HUES6 (cell line): ENCODE results near the gene KLF16.
"Not testable (repeated sequence)": the region's sequence is repeated elsewhere in the genome, so short reads cannot be mapped to it uniquely, and the experiment has no call there.

Source experiments
- H3K27ac ChIP-seq: 2 replicates; pipeline ENCODE4 v1.7.0; 2013; ENCODE audit warnings: low read depth, mild to moderate bottlenecking, low read length, inconsistent platforms
- H3K27me3 ChIP-seq: 2 replicates; pipeline ENCODE4 v1.6.1; 2013; ENCODE audit warnings: low read length; ENCODE audit not compliant: control insufficient read depth, insufficient read depth
- H3K36me3 ChIP-seq: 2 replicates; pipeline ENCODE4 v1.6.1; 2013; ENCODE audit warnings: low read length; ENCODE audit not compliant: control insufficient read depth, insufficient read depth
- H3K4me1 ChIP-seq: 2 replicates; pipeline ENCODE4 v1.6.1; 2013; ENCODE audit warnings: low read length; ENCODE audit not compliant: control insufficient read depth, insufficient read depth
- H3K4me3 ChIP-seq: 2 replicates; pipeline ENCODE4 v1.5.1; 2013; ENCODE audit warnings: low read depth, low read length
- H3K9ac ChIP-seq: one replicate; pipeline ENCODE4 v1.6.1; 2013; ENCODE audit warnings: mild to moderate bottlenecking, low read length
- H3K9me3 ChIP-seq: 2 replicates; pipeline ENCODE4 v1.6.1; 2013; ENCODE audit warnings: low read depth, low read length; ENCODE audit not compliant: control insufficient read depth, insufficient read depth

The KLF16 gene

GRCh38 chr19:1876496-1877279 lies 13.3 kb upstream of the KLF16 start:
- not testable (repeated sequence) for H3K36me3 ChIP-seq, H3K27me3 ChIP-seq, H3K4me1 ChIP-seq, H3K9me3 ChIP-seq
- peak overlapping the region; percentile 1; the same call in 1 of the 2 replicates for H3K27ac ChIP-seq
- H3K4me3 ChIP-seq: peak overlapping the region; percentile 91
- H3K9ac ChIP-seq: peak overlapping the region; percentile 92

- Histone ChIP-seq H3K9me3 (no peaks in the 10 kb centered on the region), H3K9ac (peak overlapping the region; percentile 92), H3K27me3 (no peaks in the 10 kb centered on the region), H3K36me3 (no peaks in the 10 kb centered on the region; the same call in 1 of the 2 replicates), H3K4me3 (peak overlapping the region; percentile 91), H3K27ac (peak overlapping the region; percentile 70; the same call in 1 of the 2 replicates), H3K4me1 (0 out of 2 replicates have a peak, but pooled peaks cover 2% of the 10 kb centered on the region)
Measured at GRCh38 chr19:1875646-1876495, 12.5 kb upstream of the KLF16 start.

- Histone ChIP-seq H3K9ac (peak overlapping the region; percentile 92), H3K4me3 (peak overlapping the region; percentile 91)
- not testable (repeated sequence) for H3K36me3 ChIP-seq, H3K9me3 ChIP-seq, H3K27ac ChIP-seq, H3K4me1 ChIP-seq, H3K27me3 ChIP-seq
Measured at GRCh38 chr19:1875265-1875645, 11.9 kb upstream of the KLF16 start.

GRCh38 chr19:1874554-1875185 lies 11.3 kb upstream of the KLF16 start:
- H3K4me1 ChIP-seq: 0 out of 2 replicates have a peak, but pooled peaks cover 2% of the 10 kb centered on the region
- no peak overlapping the region for H3K27ac ChIP-seq
- H3K9ac ChIP-seq: no peak overlapping the region
- H3K27me3 ChIP-seq: no peaks in the 10 kb centered on the region
- H3K4me3 ChIP-seq: peak overlapping the region; percentile 91
- no peaks in the 10 kb centered on the region for H3K9me3 ChIP-seq
- H3K36me3 ChIP-seq: peaks cover 3% of the 10 kb centered on the region

- Histone ChIP-seq H3K36me3 (peaks cover 3% of the 10 kb centered on the region), H3K4me1 (0 out of 2 replicates have a peak, but pooled peaks cover 2% of the 10 kb centered on the region), H3K9me3 (no peaks in the 10 kb centered on the region), H3K27ac (no peak overlapping the region), H3K4me3 (no peak overlapping the region), H3K27me3 (no peaks in the 10 kb centered on the region), H3K9ac (no peak overlapping the region)
Measured at GRCh38 chr19:1873524-1874473, 10.4 kb upstream of the KLF16 start.

- no peak overlapping the region for H3K4me3 ChIP-seq
- H3K27me3 ChIP-seq: no peaks in the 10 kb centered on the region
- peaks cover 3% of the 10 kb centered on the region for H3K36me3 ChIP-seq
- no peaks in the 10 kb centered on the region for H3K9me3 ChIP-seq
- H3K27ac ChIP-seq: no peak overlapping the region
- no peak overlapping the region for H3K9ac ChIP-seq
- H3K4me1 ChIP-seq: 0 out of 2 replicates have a peak, but pooled peaks cover 2% of the 10 kb centered on the region
Measured at GRCh38 chr19:1872807-1873523, 9.6 kb upstream of the KLF16 start.

- no peaks in the 10 kb centered on the region for H3K9me3 ChIP-seq
- peaks cover 3% of the 10 kb centered on the region for H3K36me3 ChIP-seq
- H3K27me3 ChIP-seq: no peaks in the 10 kb centered on the region
- no peak overlapping the region for H3K9ac ChIP-seq
- H3K4me3 ChIP-seq: no peak overlapping the region
- 0 out of 2 replicates have a peak, but pooled peaks cover 2% of the 10 kb centered on the region for H3K4me1 ChIP-seq
- no peak overlapping the region for H3K27ac ChIP-seq
Measured at GRCh38 chr19:1871630-1872029, 8.3 kb upstream of the KLF16 start.

GRCh38 chr19:1871140-1871597 lies 7.8 kb upstream of the KLF16 start:
- Histone ChIP-seq H3K27me3 (no peaks in the 10 kb centered on the region), H3K9ac (no peak overlapping the region), H3K4me1 (0 out of 2 replicates have a peak, but pooled peaks cover 2% of the 10 kb centered on the region), H3K27ac (no peak overlapping the region), H3K9me3 (no peaks in the 10 kb centered on the region), H3K36me3 (peaks cover 3% of the 10 kb centered on the region), H3K4me3 (no peak overlapping the region)

- Histone ChIP-seq H3K4me1 (peaks cover 8% of the 10 kb centered on the region), H3K27ac (no peak overlapping the region), H3K9ac (no peak overlapping the region), H3K9me3 (no peaks in the 10 kb centered on the region), H3K27me3 (no peaks in the 10 kb centered on the region), H3K36me3 (peaks cover 3% of the 10 kb centered on the region), H3K4me3 (no peak overlapping the region)
Measured at GRCh38 chr19:1868971-1869370, 5.6 kb upstream of the KLF16 start.
